ENCODE data around the gene CACNB2. TPM values are rescaled to one million over a fixed set of nuclear protein-coding genes. Genes with fewer than 3 reads are reported as not detected.

CACNB2 gene
- total RNA-seq, 2 donors from 2014 or later = 9.8 to 12.1 TPM

- no peak overlapping the region for H3K27ac ChIP-seq
- DNase-seq = no peak
These were observed 98.8 kb downstream of the CACNB2 start for GRCh38 chr10:18238870-18239485.

GRCh38 chr10:18240185-18240882 lies 100.1 kb downstream of the CACNB2 start:
- Histone ChIP-seq H3K27ac (no peak overlapping the region), H3K27me3 (no peaks in the 10 kb centered on the region), H3K4me3 (no peak overlapping the region), H3K36me3 (no peaks in the 10 kb centered on the region), H3K4me1 (no peaks in the 10 kb centered on the region), H3K9ac (ENCODE audit: low read depth in 2 of 2, low read length in 2 of 2) (no peak overlapping the region), H3K9me3 (no peaks in the 10 kb centered on the region)
- intact Hi-C loops (cut with DNase I) = no loop called here
- no peak for DNase-seq
- no peak for TF ChIP-seq CTCF (IDR thresholded peaks at IDR 0.05)

More at GRCh38 chr10:18238870-18239485, 98.8 kb downstream of the CACNB2 start:
- TF ChIP-seq CTCF (IDR thresholded peaks at IDR 0.05) = peak; percentile 60
- Histone ChIP-seq H3K4me1 (no peaks in the 10 kb centered on the region), H3K27me3 (no peaks in the 10 kb centered on the region), H3K36me3 (no peaks in the 10 kb centered on the region), H3K9me3 (no peaks in the 10 kb centered on the region), H3K9ac (ENCODE audit: low read depth in 2 of 2, low read length in 2 of 2) (no peak overlapping the region), H3K4me3 (no peak overlapping the region)
- intact Hi-C loops (cut with DNase I) = loop anchor here (5.0 kb wide), 1 partner anchor 392 kb away; no protein-coding TSS in a partner anchor

- H3K9ac ChIP-seq (ENCODE audit: low read depth in 2 of 2, low read length in 2 of 2) = no peak overlapping the region
- no peaks in the 10 kb centered on the region for H3K36me3 ChIP-seq
- H3K27ac ChIP-seq = no peak overlapping the region
- H3K4me3 ChIP-seq = no peak overlapping the region
- no peaks in the 10 kb centered on the region for H3K4me1 ChIP-seq
- H3K27me3 ChIP-seq = no peaks in the 10 kb centered on the region
- no peaks in the 10 kb centered on the region for H3K9me3 ChIP-seq
- intact Hi-C loops (cut with DNase I) = no loop called here
- no peak for DNase-seq
- no peak for TF ChIP-seq CTCF (IDR thresholded peaks at IDR 0.05)
These were observed 106.7 kb downstream of the CACNB2 start for GRCh38 chr10:18246967-18247366.

- TF ChIP-seq CTCF (IDR thresholded peaks at IDR 0.05) = no peak
- no peaks in the 10 kb centered on the region for H3K9me3 ChIP-seq
- no peak overlapping the region for H3K27ac ChIP-seq
- no peak for DNase-seq
- no peaks in the 10 kb centered on the region for H3K27me3 ChIP-seq
- H3K9ac ChIP-seq (ENCODE audit: low read depth in 2 of 2, low read length in 2 of 2) = no peak overlapping the region
- no peaks in the 10 kb centered on the region for H3K36me3 ChIP-seq
- intact Hi-C loops (cut with DNase I) = no loop called here
- H3K4me1 ChIP-seq = no peaks in the 10 kb centered on the region
- H3K4me3 ChIP-seq = no peak overlapping the region
These were observed 111.9 kb downstream of the CACNB2 start for GRCh38 chr10:18252086-18252485.

GRCh38 chr10:18254086-18254485 lies 113.9 kb downstream of the CACNB2 start:
- no peak overlapping the region for H3K4me3 ChIP-seq
- TF ChIP-seq CTCF (IDR thresholded peaks at IDR 0.05) = no peak
- no peaks in the 10 kb centered on the region for H3K36me3 ChIP-seq
- no peaks in the 10 kb centered on the region for H3K4me1 ChIP-seq
- no peaks in the 10 kb centered on the region for H3K27me3 ChIP-seq
- intact Hi-C loops (cut with DNase I) = no loop called here
- no peak for DNase-seq
- no peaks in the 10 kb centered on the region for H3K9me3 ChIP-seq
- no peak overlapping the region for H3K27ac ChIP-seq
- H3K9ac ChIP-seq (ENCODE audit: low read depth in 2 of 2, low read length in 2 of 2) = no peak overlapping the region

Measured in colonic mucosa (tissue), 4 donors.